ENCODE measurements around the gene CHST15.
"Not testable (repeated sequence)": the region's sequence is repeated elsewhere in the genome, so short reads cannot be mapped to it uniquely, and the experiment has no call there.

The CHST15 gene

DNA sequence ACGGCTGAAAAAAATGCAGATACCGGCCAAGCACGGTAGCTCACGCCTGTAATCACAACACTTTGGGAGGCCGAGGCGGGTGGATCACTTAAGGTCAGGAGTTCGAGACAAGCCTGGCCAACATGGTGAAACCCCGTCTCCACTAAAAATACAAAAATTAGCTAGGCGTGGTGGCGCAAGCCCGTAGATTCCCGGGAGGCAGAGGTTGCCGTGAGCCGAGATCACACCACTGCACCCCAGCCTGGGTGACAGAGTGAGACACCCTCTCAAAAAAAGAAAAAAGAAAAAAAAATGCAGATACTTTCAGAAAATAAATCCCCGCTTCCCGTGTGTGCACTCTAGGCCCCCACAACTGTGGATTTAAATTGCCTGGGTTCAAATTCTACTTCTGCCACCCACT is 2.4 kb upstream of the CHST15 start:
- FAIRE-seq: not testable (repeated sequence)

DNA sequence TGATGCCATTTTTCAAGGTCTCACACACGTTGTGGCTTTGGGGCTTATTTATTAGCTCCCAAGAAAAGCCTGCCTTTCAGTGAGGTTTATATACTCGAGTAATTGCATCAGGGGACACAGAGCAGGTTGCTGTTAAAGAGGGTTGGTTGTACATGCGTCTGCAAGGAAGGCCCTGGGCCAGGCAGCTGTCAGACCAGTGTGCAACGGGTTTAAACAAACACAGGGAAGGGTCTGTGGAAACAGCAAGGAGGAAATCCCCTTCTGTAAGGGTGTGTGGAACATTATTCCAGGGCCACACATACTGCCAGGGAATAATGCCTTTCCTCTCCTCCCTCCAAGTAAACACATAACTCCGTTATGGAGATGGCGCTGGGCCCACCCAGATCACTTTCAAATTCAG is 1.7 kb upstream of the CHST15 start:
- no peak for FAIRE-seq

DNA sequence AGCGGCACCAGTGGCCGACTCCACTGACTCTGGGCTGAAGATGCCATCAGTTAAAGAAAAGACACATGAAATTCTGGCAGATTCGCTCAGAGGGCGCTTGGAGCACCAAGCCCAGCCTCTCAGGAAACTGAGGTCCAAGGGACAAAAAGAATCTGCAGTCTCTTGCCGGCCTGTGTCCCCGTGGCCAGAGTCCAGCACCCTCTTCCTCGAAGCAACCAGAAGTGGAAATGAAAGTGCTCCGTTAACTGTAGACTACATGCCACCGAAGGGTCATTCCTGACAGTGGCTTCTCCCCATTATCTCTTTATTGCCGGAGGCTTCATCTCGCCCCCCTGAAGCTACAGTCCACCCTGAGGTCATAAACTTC is 1.0 kb upstream of the CHST15 start:
- no peak for FAIRE-seq

DNA sequence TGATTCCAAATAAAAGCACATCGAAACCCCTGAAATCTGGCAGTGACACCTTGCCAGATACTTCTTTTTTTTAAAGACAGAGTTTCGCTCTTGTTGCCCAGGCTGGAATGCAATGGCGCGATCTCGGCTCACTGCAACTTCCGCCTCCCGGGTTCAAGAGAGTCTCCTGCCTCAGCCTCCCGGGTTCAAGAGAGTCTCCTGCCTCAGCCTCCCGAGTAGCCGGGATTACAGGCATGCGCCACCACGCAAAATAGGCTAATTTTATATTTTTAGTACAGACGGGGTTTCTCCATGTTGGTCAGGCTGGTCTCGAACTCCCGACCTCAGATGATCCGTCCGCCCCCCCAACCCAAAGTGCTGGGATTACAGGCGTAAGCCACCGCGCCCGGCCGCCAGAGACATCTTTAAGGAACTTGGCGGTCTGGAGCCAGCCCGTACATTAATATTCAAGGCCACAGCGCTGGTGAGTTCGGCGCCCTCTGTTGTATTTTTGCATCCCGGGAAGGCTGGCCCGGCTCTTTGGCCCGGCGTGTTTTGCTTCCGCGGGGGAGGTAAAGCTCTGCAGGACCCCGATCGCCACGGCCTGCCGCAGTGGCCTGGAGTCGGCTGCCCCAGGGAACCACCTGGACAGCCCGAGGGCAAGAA is 498 bp upstream of the CHST15 start:
- not testable (repeated sequence) for FAIRE-seq

DNA sequence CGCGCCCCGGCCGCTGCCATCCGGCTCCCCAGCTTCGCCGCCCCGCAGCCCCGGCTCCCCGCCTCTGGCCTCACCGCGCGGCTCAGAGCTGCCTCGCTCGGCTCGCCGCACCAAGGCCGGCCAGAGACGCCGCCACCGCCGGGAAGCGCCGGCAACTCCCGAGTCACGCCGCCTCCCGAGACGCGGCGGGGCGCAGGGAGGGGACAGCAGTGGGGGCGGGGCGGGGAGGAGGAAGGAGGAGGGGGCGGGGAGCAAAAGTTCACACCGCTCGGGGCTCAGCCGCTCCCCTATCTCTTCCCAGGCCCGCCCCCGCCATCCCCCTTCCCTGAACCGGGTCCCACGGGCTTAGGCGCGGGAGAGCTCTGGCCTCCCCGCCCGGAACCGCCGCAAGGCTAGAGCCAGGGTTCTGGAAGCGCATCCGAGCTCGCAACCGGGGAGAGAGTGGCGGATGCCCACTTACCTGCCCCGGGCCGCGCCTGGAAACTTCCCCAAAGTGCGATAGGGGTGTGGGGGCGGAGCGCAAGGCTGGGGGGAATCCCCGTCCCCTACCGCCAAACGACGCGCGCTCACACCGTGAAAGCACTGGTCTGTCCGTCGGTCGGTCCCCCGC is 1.0 kb downstream of the CHST15 start:
- FAIRE-seq: no peak

DNA sequence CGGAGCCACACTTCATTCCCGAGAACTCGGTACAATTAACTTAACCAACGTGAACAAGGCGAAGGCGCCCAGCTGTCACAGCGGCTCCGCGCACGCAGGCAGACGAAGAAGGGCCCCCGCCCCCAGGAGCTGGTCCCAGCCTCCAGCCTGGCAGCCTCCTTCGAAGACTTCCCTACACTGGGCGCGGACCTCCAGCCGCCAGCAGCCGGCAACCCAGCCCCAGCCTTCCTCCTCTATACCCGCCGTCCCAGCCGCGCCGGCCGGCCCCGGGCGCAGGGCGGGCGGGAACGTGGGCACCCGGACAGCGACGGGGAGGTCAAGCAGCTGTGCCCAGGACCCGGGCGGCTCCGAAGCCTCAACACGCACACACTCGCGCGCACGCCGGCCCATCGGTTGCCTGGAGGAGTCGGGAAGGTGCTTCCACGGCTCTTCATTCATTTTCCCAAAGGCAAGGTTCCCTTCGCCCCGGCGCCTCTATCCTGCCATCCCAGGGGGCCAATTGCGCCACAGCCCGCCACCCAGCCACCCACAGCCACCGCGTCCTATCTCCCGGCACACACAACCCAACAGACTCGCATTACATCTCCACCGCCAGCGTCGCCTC is 1.6 kb downstream of the CHST15 start:
- no peak for FAIRE-seq

DNA sequence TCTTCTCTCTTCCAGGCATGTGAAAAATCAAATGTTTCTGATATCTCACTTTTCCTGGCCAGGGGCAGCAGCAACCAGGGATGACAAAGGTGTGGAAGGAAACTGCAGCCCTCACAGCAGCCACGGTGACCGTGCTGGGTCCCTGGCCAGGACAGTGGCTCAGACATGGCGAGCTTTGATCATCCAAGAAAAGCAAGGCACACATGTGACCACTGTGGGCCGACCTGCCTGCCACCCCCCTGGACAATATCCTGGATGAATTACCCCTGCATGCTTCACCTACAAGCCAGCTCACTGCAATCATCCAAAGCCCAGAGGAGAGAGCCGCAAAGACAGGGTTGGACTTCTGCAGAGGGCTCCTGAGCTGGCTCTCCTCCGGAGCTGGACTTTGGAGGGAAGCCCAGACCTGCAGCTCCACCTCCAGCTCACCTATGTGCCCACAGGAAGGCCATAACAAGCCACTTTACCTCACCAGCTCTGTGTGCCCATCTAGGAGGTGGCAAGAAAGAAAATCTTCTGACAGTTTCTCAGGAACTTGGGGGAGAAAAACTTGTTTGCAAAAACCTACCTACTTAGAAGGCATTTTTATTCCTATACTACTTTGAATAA is 2.7 kb downstream of the CHST15 start:
- FAIRE-seq: no peak

DNA sequence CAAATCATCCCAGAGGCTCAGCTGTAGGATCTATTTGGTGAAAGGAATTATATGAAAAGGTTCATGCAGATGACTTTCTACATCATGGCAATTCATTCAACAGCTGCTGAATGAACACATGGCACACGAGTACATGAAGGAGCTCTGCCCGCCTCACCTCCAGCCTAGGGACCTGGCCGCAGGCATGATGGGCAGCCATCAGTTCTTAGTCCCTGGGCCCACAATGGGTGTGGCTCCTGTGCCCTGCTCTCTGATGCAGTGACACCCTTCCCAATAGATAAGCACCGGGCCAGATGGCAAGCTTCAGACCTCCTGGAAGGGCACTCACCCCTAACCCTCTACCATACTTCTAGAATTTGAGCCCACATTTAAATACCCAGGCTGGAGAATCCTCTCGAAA is 3.5 kb downstream of the CHST15 start:
- FAIRE-seq: no peak

DNA sequence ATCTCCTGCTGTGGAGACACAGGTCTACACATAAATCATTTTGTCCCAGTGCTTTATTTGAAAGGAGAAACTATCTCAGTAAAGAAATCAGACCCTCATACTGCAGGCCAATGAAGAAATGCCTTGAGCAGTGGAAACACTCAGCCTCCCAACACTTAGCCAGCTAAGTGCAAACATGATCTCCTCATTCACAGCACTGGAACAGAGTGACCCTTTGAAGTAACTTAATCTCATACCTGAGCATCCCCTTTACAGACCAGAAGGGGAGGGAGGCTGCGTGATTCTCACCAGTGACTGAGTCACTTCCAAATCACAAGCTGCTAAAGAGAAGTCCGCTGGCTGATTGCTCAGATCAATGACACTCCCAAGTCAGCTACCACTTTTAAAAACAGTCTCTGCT is 4.5 kb downstream of the CHST15 start:
- no peak for FAIRE-seq

DNA sequence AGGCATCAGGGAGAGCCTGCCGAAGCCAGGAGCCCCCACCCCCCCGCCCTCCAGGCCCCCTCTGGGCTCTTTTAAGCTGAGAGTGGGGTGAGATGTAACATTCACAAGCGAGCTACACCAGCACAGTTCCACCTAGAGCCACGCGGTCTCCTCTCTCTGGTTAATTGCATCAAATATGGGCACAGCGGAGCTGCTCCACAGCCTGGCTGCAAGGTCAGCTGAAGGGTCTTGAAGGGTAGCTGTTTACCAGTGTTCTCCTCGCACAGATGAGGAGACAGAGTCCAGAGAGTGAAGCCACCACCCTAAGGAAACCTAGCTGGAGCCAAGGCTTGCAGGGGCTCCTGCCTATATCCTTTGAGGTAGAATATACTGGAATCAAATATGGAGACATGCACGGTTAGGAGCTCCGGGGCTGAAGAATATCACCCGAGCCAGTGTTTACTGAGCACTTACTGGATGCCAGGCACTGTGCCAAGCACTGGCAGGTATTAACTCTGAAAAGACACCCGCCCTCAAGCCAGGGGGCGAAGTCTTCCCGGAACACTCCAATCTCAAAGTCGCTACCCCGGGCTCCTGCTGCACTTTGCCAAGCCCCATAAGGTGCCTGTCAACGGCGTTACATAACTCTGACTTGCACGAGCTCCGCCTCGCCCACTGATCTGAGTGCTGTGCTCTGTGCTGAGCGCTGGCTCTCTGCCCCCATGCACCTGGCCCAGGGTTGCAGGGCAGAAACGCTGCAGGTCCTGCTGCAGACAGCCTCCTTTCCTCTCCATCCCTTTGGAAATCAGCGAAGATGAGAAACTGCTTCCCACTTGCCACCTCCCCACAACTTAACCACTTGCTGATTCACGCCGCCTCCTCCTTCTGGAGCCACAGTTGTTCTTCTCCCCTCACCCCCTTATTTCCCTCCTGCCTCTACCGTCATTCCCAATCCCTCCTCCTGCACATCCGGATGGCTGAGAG is 5.4 kb downstream of the CHST15 start:
- no peak for FAIRE-seq

DNA sequence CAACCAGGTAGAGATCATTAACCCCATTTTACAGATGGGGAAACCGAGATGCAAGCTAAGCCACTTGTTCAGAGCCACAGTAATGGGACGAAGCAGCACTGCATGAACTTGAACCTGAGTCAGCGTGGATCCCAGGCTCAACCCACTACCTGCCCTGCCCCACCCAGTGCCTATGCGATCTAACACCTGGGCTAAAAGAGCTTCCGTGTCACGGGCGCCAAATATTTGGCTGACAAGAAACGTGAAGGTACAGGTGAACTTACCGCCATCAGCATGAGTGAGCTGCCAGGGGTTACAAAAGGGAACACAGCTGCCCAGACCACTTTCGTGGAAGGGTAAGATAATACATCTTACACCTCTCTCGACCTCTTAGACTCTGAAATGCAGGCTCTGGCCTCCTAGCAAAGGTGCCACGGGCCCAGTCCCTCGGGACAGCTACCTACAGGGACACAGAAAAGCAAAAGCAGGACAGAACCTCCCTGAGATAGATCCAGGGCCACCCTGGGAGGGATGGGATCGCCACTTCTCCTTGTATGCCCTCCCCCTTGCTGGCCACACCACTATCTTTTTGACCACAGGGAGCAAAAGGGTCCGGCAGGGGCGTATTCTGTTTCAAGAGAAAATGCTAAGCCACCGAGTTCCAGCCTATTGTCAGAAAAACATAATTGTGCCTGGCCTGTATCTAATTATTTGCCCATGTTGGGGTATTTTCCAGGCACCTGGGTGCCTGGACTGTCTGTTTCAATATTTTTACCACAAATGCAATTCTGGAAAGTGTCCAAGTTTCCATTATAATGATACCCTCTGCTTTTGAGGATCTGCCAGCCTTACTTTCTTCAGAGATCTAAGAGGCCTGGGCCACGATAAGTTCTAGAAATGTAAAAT is 6.4 kb downstream of the CHST15 start:
- FAIRE-seq: no peak

DNA sequence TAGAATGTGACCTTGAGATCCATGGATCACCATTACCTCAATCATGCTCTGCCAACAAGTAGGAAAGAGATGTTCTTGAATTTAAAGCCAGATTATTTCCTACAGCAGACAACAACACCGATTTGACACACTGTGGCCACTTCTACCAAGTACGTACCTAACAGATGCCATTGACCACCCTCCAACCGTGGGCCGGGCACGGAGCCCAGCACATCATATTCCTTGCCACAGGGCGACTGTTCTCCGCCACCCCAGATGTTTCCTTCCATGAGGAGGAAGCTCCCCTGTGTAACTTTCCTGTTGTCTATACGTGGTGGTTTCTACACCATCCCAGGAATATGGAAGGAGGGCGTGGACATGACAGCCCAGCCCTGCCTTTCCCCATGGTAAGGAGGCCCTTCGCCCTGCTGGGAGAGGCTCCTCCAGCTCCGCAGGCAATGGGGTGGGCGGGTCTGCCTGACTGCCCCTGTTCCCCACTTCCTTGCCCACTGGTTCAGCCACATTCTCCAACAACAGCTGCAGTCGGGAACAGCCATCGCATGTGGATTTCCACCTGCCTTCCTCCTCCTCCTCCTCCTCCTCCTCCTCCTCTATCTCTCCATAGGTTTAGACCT is 7.2 kb downstream of the CHST15 start:
- no peak for FAIRE-seq

DNA sequence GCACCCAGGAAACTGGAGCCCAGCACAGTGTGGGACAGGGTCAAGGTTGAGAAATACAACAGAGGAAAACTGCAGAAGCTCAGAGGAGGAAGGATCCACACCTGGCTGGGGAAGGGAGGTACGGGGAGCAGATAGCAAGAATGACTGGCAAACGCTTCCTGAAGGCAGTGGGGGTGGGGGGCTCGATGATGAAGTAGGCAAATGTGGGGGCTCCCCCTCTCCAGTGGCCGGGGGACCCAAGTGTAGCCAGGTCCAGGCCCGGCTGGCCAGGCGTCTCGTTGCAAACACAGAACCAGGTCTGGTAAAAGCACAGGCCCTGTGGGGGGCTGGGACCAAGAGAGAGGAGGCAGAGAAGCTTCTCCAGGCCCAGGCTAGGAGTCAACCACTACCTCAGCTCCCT is 7.7 kb downstream of the CHST15 start:
- FAIRE-seq: no peak

DNA sequence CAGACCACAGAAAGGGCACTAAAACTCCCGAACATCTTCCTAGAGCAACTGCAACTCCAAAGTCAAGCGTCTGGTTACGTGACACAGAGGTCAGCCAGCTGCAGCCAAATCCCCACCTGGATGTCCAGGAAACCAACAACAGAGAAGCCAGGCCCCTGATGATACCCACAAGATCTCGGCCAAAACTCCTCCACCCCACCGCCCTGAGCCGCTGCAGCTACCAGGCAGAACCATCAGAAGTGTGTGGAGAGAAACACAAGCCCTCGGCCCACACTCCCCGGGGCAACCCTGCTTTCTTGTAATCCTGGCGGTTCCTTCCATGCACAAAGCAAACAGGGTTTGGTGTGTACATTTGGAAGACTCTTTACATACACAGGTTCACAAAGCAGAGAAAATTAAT is 8.7 kb downstream of the CHST15 start:
- FAIRE-seq: no peak

DNA sequence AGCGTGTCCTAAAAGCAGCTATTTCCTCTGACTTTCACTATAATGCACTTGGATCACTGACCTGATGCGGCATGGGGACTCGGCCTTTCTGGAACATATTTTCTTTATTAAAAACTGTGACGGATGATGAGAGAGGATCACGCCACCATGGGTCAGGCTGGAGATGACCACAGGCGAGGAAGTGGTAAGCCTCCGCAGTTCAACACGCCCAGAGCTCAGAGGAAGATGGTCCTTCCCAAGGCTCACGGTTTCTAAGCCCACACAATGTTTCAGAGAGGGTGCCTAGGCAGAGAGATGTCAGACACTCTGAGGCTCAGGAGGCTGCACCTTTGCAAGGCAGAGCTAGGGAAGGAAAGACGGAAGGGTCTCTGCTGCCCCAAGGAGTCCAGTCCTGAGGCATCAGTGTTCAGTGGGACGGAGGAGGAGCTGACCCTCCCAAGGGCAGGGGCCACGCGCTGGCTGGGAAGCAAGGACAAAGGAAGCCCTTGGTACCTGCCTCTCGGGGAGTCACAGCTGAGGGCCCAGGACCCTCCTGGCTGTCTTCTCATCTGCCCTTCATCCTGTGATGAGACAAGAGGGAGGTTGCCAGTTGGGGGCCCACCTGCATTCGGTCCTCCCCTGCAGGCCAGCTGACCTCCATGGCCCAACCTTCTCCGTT is 9.5 kb downstream of the CHST15 start:
- no peak for FAIRE-seq

DNA sequence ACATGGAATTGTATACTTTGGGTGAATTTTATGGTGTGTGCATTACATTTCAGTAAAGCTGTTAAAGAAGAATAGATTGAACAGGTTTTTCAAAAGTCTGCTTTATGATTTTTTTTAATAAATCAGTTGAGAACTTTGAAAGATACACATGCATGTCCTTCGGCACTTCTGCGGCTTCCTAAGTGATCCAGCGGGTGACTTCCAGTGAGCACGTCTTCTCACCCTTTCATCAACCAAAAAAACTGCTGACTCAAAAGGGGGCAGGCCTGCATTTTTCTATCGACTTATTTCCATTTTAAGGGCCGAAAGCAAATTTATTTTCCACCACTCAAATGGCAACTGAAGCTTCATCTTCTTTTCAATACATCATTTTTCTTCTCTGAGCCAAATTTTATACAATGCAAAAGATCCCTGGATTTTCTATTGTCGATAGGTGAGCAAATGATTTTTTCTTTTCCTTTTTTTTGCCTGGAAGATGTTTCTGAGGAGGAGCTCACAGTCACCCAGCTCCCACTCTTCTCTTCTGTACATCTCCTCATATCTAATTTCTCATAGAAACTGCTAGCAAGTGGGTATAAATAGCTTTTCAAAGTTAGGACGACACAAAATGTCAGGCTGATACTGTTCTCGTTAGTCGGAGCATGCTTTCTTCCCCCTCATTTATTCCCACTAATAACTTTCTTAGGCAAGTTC is 10.2 kb downstream of the CHST15 start:
- no peak for FAIRE-seq

DNA sequence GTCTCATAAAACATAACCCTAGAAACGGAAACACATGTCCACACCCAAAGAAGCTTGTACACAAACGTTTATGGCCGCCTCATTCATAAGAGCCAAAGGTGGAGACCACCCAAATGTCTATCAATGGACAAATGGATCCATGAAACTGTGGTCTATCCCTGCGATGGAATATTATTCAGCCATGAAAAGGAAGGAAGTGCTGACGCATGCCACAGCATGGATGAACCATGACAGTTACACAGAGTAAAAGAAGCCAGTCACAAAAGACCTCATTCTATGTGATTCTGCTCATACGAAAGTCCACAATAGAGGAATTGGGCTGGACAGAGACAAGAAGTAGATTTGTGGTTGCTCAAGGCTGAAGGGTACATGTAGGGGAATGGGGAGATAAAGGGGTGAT is 10.8 kb downstream of the CHST15 start:
- FAIRE-seq: no peak

DNA sequence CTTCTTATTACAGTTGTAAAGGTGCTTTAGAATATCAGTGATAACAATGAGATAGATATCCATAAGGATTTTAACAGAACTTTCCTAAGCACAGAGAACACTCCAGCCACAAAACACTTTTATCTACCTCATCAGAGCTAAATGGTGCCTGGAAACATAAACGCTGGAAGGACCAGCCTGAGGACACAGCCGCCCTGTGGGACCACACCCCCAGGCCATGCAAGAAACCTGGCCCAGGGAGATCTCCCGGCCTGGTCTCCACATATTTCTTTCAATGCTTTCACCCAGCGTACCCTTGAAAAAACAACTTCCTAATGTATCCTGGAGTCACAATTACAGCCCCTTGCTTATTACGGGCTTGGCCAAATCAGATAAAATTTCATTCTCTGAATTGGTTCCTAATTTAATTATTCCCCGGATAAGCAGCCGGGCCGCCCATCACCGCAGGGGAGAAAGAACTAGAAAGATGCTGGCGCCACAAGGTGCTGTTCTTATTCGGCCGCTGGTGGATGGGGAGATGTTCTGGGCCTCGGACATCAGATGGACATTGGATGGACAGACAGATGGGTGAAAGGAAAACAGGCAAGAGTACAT is 11.8 kb downstream of the CHST15 start:
- no peak for FAIRE-seq

DNA sequence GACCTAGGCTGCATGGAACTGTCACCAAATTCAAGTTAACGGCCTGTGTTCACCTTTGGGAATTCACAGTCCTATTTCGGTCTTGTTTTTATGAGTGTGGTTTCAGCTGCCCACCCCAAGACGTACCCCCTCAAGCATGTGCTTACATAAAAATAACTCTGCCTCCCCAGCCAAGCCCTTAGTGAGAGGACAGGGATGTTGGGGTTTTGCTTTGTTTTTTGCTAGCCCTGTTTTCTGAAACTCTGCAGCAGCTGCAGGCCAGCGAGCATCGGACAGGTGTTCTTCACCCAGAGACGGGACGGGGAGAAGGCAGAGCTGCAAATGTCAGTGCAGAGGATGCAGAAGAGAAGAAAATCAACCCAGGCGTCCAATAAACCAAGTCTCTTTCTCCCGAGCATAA is 13.5 kb downstream of the CHST15 start:
- FAIRE-seq: no peak

DNA sequence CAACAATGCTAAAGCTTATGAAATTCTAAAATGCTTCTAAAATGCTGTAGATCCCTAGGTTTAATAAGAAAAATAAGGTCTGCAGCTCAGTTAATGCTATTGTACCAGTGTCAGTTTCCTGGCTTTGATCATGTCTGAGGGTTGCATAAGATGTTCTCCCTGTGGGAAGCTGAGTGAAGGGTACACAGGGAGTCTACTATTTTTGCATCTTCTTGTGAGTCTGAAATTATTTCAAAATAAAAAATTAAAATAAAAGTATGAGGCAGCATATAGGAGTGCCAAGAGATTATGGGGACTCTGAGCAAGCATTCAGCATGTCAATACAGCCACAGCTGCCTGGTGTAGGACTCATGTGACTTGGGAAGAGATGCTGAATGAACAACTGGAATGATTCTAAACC is 14.7 kb downstream of the CHST15 start:
- FAIRE-seq: no peak

Data from islet of Langerhans (tissue), 1 donor.